Measurements from ENCODE around the gene PRMT5.

The PRMT5 gene

GRCh38 chr14:22875003-22875747 lies 54.0 kb downstream of the PRMT5 start:
- no peak for DNase-seq (ENCODE audit: low read depth)

GRCh38 chr14:22872833-22873520 lies 56.2 kb downstream of the PRMT5 start:
- no peak for DNase-seq (ENCODE audit: low read depth)

- peak; percentile 66 for DNase-seq (ENCODE audit: low read depth)
Measured at GRCh38 chr14:22872033-22872832, 56.9 kb downstream of the PRMT5 start.

- peak; percentile 62 for DNase-seq (ENCODE audit: low read depth)
Measured at GRCh38 chr14:22871224-22872032, 57.7 kb downstream of the PRMT5 start, which contains the start of gene LRP10. Gene LRP10, plus strand, starts transcription at chr14:22871740. Its CDS starts 564 bp downstream, at chr14:22872304.

- no peak for DNase-seq (ENCODE audit: low read depth)
Measured at GRCh38 chr14:22870811-22871223, 58.4 kb downstream of the PRMT5 start.
